ENCODE results near the gene ARFIP1.

DNA sequence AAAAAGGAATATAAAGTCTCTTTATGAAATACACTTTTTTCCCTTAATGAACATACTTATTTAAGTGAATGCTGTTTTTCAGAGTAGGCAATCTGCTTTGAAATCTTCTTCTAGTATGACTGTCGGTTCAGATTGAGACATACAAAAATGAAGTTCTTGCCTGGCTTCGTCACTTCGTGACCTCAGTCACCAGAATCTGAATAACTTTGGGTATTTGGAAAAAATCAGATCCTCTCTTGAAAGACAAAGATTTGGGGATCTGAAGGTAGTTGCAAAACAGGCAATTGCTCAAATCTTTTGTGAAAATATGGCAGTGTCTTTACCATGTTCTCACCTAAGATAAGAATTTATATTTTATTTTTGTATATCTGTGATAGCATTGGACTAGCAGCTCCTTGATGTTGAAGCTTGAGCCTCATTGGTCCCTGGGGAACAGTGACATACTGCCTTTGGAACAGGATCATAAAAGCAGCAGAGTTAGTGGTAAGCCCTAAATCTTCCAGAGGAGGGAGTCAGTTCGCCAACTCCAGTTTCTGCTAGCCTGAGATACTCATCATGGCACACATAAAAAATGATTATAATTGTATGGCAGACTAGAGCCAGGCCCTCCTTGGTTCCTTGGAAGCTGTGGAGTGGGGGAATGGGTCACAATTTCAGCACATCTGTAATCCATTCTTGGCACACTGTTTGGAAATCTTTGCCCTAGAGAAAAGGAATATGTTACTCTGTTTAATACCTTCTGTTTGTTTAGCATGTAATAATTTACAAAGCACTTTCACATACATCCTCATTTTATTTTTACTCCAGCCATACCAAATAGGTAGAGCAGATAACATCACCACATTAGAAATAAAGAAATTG is 5.0 kb downstream of the ARFIP1 start:
- TF ChIP-seq CTCF (IDR thresholded peaks at IDR 0.05 in 4 of 5, conservative IDR thresholded peaks at IDR 0.05 in 1 of 5) (no peak), POLR2A (IDR thresholded peaks at IDR 0.05) (no peak)

All from gastrocnemius medialis (tissue), 4 donors.